Psoas muscle (tissue), 8 donors: Measurements from ENCODE around the gene OSBP2. TPM values are rescaled to one million over a fixed set of nuclear protein-coding genes. Genes with fewer than 3 reads are reported as not detected.

ENCODE experiments used
- ATAC-seq, 4 donors: fragments of 200-7000 bp; cut with Tn5 transposase; one replicate each; pipeline ENCODE4 v1.9.1; 2020; ENCODE audit warnings: moderate library complexity in 3 of 4, mild to moderate bottlenecking in 2 of 4
- DNase-seq, 2 donors: peaks; one replicate each; pipeline ENCODE4 v3.0.0-alpha.2; 2020
- H3K27ac ChIP-seq: fragments of 200-600 bp; one replicate; pipeline ENCODE4 v1.8.0; 2022
- H3K27me3 ChIP-seq, 3 donors: fragments of 200-600 bp in 1 of 3; one replicate each; pipeline versions ENCODE4 v1.6.1 to v1.8.0; 2013 to 2022; ENCODE audit warnings: low read length in 2 of 3, mild to moderate bottlenecking in 2 of 3, moderate library complexity in 1 of 3; ENCODE audit not compliant: insufficient read depth in 3 of 3
- H3K36me3 ChIP-seq, 2 donors: fragments of 200-600 bp in 1 of 2; one replicate each; pipeline versions ENCODE4 v1.6.1 to v1.8.0; 2013 to 2022; ENCODE audit warnings: low read depth in 1 of 2, mild to moderate bottlenecking in 1 of 2, moderate library complexity in 1 of 2; ENCODE audit not compliant: insufficient read depth in 1 of 2
- H3K4me1 ChIP-seq: fragments of 200-600 bp; one replicate; pipeline ENCODE4 v1.8.0; 2022
- H3K4me3 ChIP-seq: fragments of 200-600 bp; one replicate; pipeline ENCODE4 v1.8.0; 2022; ENCODE audit warnings: mild to moderate bottlenecking
- H3K9me3 ChIP-seq: fragments of 200-600 bp; one replicate; pipeline ENCODE4 v1.8.0; 2022
- CTCF ChIP-seq: fragments of 200-600 bp; IDR thresholded peaks from one replicate; pipeline ENCODE4 v1.8.0; 2022; ENCODE audit warnings: antibody characterized with exemption
- WGBS, 3 donors: extraction: QIAGEN DNeasy Blood & Tissue Kit; methylation state at CpG; one replicate each; pipeline versions ENCODE4 v1.1.6 to v1.1.7; 2013; 5-methylcytosine and 5-hydroxymethylcytosine counted together
- intact Hi-C, 2 donors: fragments of 100-400 bp; cut with DNase I; formaldehyde crosslinking; loops; one replicate each; pipeline versions ENCODE4 v1.11.0 to v1.14.2; 2022
- polyA plus RNA-seq, 3 donors: library from polyadenylated mRNA; stranded (reverse); fragments of 200-250 nt; gene quantifications; one replicate each; pipeline ENCODE4 v1.2.3, GENCODE V29; 2013
- total RNA-seq, 4 donors: library from RNA; stranded (reverse); fragmentation: NEBNext Ultra II Directional in 2 of 4; extraction: Animal tissue kit (Norgen Biotek cat#: 25700) in 2 of 4; gene quantifications; one replicate each; pipeline versions ENCODE4 v1.2.1 to v1.2.4, GENCODE V29; 2021 to 2023
- donor health status: healthy with polysubstance abuse.
- donor health status: DM: no; HTN: no; CAD: no; lungs with moderate emphysema.
- donor health status: Bipolar disorder and iron deficiency.
- donor health status: healthy.
- donor health status: DM: yes; HTN: yes; CAD: no.
- donor health status: DM: no; HTN: no; CAD: no.
- donor health status: DM: no; HTN: no; CAD: no.
- donor health status: DM: yes; HTN: yes; CAD: no.

OSBP2 gene
- total and polyA plus RNA-seq, 7 donors = 0.27 to 8.2 (median 2.5) TPM

- no peak overlapping the region for H3K27ac ChIP-seq
- no peak overlapping the region for H3K4me3 ChIP-seq
- peaks cover 0 to 28% (median 3%) of the 10 kb centered on the region in 3 donors for H3K27me3 ChIP-seq
- peaks cover 10% of the 10 kb centered on the region for H3K4me1 ChIP-seq
- no peaks in the 10 kb centered on the region for H3K9me3 ChIP-seq
- no peak for TF ChIP-seq CTCF
- no peak for ATAC-seq
- WGBS, 3 donors = 86 to 95% (median 91%) methylated on average over 12 of the region's 12 CpGs
- intact Hi-C loops = no loop called here
- no peaks in the 10 kb centered on the region for H3K36me3 ChIP-seq
- no peak for DNase-seq
These were observed 126.7 kb downstream of the OSBP2 start for GRCh38 chr22:30821381-30821780.

GRCh38 chr22:30821863-30822215 is 127.2 kb downstream of the OSBP2 start:
- H3K27ac ChIP-seq = no peak overlapping the region
- H3K27me3 ChIP-seq = peaks cover 0 to 28% (median 3%) of the 10 kb centered on the region in 3 donors
- 37 to 43% (median 41%) methylated on average over 8 of the region's 8 CpGs for WGBS, 3 donors
- H3K4me1 ChIP-seq = peaks cover 10% of the 10 kb centered on the region
- no peaks in the 10 kb centered on the region for H3K36me3 ChIP-seq
- DNase-seq (no peak), ATAC-seq (no peak)
- peak overlapping the region; percentile 67 for H3K4me3 ChIP-seq
- intact Hi-C loops = no loop called here
- no peaks in the 10 kb centered on the region for H3K9me3 ChIP-seq
- TF ChIP-seq CTCF = no peak

GRCh38 chr22:30822216-30823014 is 127.7 kb downstream of the OSBP2 start:
- Histone ChIP-seq H3K4me1 (peaks cover 10% of the 10 kb centered on the region), H3K36me3 (no peaks in the 10 kb centered on the region), H3K4me3 (peak overlapping the region; percentile 67), H3K27me3 (peaks cover 0 to 28% (median 3%) of the 10 kb centered on the region in 3 donors), H3K9me3 (no peaks in the 10 kb centered on the region), H3K27ac (no peak overlapping the region)
- WGBS, 3 donors = 3 to 6% (median 5%) methylated on average over 65 to 87 of the region's 87 CpGs
- DNase-seq (no peak), ATAC-seq (peak; percentile 43 to 87 (median 76))
- TF ChIP-seq CTCF = no peak
- intact Hi-C loops = no loop called here

- Histone ChIP-seq H3K4me1 (peaks cover 10% of the 10 kb centered on the region), H3K9me3 (no peaks in the 10 kb centered on the region), H3K4me3 (peak overlapping the region; percentile 67), H3K27me3 (peaks cover 0 to 28% (median 3%) of the 10 kb centered on the region in 3 donors), H3K27ac (no peak overlapping the region), H3K36me3 (no peaks in the 10 kb centered on the region)
- peak in 3 of 4 donors; percentile 60 to 63 (median 60) for ATAC-seq
- DNase-seq = no peak
- WGBS, 3 donors = 31 to 58% (median 36%) methylated on average over 11 of the region's 11 CpGs
- intact Hi-C loops = no loop called here
- TF ChIP-seq CTCF = no peak
These were observed 128.3 kb downstream of the OSBP2 start for GRCh38 chr22:30823015-30823370.
